ENCODE results near the gene CBS.
A peak's percentile ranks its signal among the peaks of the same experiment; 100 is the strongest.
"Not testable (repeated sequence)": the region's sequence is repeated elsewhere in the genome, so short reads cannot be mapped to it uniquely, and the experiment has no call there.

The CBS gene

DNA sequence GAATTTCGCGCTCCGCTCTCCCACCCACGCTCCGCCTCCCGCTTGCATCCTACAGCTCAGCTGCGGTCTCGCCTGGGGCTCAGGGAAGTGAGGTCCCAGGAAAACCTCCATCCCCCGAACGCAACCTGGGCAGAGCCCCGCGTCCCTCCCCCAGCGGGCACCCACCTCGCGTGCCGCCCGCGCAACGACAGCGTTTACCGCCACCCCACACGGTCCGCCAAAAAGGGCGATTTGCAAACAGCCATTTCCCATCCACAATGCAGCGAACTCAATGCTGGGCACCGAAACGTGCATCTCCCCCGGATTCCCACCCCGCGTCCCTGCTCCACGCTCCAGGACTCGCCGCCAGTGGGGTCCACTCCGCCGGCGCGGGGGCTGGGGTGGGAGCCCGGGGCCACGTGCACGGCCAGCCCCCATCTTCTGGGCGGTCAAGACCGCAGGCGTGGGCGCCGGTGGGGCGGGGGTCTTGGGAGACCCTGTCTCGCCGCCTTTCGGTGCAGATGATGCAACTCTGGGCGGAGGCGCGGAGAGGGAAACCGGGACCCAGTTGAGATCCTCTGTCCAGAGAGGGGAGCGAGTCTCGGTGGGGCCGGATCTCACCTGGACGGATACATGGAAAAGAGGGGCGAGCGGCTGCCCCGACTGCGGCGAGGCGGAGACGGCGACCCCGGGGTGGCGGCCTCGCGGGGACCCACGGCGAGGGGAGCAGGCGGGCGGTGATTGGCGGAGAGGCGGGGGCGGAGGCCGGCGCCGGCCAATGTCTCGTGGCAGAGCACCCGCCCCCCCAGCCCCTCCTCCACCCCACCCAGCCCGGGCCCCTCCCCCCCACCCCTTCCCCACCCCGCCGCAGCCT lies at the start of gene CBS:
TSS of gene CBS (minus strand) at position 666 of the 853 bp plus-strand sequence. CDS start 3,642 bp downstream, outside the sequence.
- not testable (repeated sequence) for H3K27ac Mint-ChIP-seq, ATAC-seq, H3K27me3 Mint-ChIP-seq, H3K4me3 Mint-ChIP-seq, H3K36me3 Mint-ChIP-seq, H3K9me3 Mint-ChIP-seq, H3K4me1 Mint-ChIP-seq

DNA sequence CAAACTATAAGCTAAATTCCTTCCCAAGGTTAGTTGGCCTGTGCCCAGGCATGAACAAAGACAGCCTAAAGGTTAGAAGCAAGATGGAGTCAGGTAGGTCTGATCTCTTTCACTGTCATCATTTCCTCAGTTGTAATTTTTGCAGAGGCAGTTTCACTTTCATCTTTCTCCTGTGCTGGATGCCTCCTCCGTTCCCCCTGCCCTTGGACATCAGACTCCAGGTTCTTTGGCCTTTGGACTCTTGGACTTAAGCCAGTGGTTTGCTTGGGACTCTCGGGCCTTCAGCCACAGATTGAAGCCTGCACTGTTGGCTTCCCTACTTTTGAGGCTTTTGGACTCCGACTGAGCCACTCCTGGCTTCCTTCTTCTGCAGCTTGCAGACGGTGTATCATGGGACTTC lies 40.3 kb upstream of the CBS start:
- not testable (repeated sequence) for H3K4me3 Mint-ChIP-seq, H3K27me3 Mint-ChIP-seq, H3K27ac Mint-ChIP-seq, H3K36me3 Mint-ChIP-seq, H3K9me3 Mint-ChIP-seq, H3K4me1 Mint-ChIP-seq, ATAC-seq

DNA sequence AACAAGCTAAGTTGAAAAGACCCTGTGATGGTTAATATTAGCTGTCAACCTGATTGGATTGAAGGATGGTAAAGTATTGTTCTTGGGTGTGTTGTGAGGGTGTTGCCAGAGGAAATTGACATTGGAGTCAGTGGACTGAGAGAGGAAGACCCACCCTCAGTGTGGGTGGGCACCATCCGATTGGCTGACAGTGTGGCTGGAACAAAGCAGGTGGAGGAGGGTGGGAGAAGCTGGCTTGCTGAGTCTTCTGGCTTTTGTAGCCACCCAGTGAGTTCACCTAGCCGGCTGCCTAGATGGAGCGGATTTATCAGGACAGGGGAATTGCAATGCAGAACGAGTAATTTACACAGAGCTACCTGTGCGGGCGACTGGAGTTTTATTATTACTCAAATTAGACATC lies 38.8 kb upstream of the CBS start:
- not testable (repeated sequence) for ATAC-seq, H3K4me3 Mint-ChIP-seq, H3K4me1 Mint-ChIP-seq, H3K36me3 Mint-ChIP-seq, H3K27me3 Mint-ChIP-seq, H3K27ac Mint-ChIP-seq, H3K9me3 Mint-ChIP-seq

DNA sequence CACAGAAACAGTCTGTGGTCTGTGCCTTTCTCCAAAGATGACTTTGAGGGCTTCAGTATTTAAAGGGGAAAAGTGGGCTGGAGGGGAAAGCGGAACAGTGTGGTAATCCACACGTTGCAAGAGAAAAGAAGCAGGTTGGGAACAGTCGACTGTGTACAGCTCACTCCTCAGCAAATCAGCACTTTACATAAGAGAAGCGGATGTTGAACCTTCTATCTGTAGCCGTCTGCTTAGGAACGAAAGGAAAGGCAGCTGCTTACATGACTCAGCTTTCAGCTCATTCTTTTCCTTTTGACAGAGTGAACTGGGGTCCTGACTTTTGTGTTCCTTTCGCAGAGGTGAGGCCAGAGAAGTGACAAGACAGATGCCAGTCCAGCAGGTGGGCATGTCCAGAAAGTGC lies 33.4 kb upstream of the CBS start:
- not testable (repeated sequence) for H3K36me3 Mint-ChIP-seq

DNA sequence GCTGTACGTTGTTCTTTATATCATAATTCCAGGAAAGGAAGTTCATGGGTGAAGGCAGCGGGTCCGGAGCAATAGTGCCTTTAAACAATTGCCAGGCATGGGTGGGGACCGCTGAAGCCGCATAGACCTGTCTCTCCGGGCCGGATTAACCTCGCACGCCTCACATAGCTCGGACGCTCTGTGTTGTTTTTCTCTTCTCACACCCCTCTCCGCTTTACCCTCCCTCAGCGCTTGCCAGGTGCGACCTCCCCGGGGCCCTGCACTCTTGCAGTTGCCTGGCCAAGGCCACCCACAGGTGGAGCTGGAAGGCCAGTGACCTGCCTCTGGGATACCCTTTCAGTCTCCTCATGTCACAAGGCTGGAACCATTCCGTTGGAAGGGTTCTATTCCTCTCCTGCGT lies 32.5 kb upstream of the CBS start:
- ATAC-seq, H3K27me3 Mint-ChIP-seq, H3K36me3 Mint-ChIP-seq, H3K4me3 Mint-ChIP-seq, H3K27ac Mint-ChIP-seq, H3K4me1 Mint-ChIP-seq, H3K9me3 Mint-ChIP-seq: not testable (repeated sequence)

More for the DNA sequence above, 33.4 kb upstream of the CBS start:
- H3K27me3 Mint-ChIP-seq, H3K9me3 Mint-ChIP-seq, H3K4me3 Mint-ChIP-seq, H3K4me1 Mint-ChIP-seq, H3K27ac Mint-ChIP-seq, ATAC-seq: not testable (repeated sequence)

DNA sequence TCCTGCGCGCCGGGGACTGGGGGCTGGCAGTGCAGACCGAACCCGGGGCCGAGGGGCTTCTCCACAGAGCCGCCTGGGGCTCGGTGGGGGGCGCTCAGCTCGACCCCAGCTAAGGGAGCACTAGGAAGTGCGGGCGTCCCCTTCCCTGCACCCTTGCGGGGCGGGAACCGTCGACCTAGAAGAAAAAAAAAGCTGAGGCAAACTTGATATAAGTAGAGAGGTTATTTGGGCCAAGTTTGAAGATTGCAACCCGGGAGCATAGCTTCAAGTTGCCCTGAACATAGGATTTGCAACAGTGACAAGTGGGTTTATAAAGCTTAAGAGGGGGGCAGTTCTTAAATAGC lies 32.1 kb upstream of the CBS start:
- not testable (repeated sequence) for ATAC-seq, H3K4me1 Mint-ChIP-seq, H3K27ac Mint-ChIP-seq, H3K27me3 Mint-ChIP-seq, H3K36me3 Mint-ChIP-seq, H3K4me3 Mint-ChIP-seq, H3K9me3 Mint-ChIP-seq

DNA sequence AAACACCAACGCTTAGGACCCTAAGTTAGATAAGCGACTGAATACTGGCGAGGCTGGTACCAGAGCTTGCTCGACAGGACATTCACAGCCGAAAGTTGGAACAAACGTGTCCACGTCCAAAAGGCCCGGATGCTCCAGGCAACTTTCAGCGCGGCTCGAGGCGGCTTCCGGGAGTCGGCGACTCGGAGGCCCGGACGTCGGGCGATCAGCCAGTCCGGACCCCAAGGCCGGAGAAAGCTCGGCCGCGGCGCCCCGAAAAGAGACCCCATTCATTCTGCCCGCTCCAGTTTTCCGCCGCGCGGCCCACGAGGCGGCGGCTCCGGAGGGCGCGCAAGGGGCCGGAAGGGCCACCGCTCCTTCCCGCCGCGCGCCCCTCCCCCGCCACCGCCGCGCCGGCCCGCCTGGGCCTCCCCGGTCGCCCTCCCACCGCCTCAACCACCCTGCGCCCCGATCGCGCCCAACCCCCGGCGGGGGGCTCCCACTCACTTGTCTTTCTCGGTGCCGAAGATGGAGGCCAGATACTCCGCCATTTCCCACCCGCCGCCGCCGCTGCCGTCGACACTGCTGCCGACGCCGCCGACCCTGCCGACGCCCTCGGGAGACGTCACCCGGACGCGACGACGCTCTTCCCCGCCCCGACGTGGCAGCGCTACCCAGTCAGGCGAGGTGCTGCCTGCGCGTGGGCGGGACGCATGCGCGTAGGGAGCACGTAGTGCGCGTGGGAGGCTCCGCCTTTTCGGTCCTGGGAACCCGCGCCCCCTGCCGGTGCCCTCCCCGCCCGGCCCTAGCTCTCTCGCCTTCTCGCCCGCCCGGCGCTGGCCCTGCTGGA lies 31.5 kb upstream of the CBS start, which contains the start of gene U2AF1:
TSS of gene U2AF1 (minus strand) at position 606 of the 829 bp plus-strand sequence. CDS start at position 530, 76 bp downstream.
- H3K4me3 Mint-ChIP-seq, result peak within 1 kb of the TSS; percentile 71
- not testable (repeated sequence) for H3K4me1 Mint-ChIP-seq, H3K9me3 Mint-ChIP-seq, H3K27me3 Mint-ChIP-seq, H3K27ac Mint-ChIP-seq, H3K36me3 Mint-ChIP-seq
- ATAC-seq, result peak; percentile 96

DNA sequence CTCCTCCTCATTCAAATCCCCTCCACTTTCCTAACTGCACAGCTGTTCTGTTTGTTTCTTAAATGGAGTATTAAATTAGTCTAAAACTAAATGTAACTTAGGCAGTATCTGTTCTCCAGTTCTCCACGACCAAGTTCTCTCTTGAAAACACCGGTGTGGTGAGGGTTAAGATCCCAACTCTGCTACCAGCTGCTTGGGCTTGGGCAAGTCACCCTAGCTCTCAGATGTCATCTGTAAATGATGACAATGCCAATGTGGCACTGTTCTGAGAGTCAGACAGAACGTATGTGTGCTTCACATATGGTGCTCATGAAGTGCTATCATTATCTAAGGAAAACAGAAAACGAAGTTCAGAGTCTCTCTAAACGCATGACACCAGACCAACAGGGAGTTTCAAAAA lies 29.0 kb upstream of the CBS start:
- H3K27ac Mint-ChIP-seq, H3K9me3 Mint-ChIP-seq, H3K27me3 Mint-ChIP-seq, H3K4me1 Mint-ChIP-seq, ATAC-seq, H3K4me3 Mint-ChIP-seq, H3K36me3 Mint-ChIP-seq: not testable (repeated sequence)

DNA sequence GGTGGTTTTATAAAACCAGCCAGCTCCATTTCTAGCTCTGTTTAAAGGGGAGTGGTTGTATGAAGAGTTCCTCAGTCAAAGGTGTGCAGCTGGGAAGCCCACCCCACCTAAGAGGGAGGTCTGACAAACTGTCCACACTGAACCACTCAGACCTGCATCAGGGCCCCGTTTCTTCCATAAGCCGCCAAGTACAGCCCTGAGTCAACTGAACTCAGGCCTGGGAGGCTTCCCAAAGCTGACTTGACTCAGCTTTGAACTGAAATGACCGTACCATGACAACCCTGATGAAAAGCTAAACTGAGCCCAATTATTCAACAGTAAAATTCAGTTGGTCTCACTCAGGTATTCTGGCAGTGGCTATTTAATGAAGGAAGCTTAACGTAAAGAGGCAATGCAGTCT lies 26.6 kb upstream of the CBS start:
- not testable (repeated sequence) for H3K9me3 Mint-ChIP-seq, H3K27me3 Mint-ChIP-seq, H3K4me3 Mint-ChIP-seq, H3K27ac Mint-ChIP-seq, ATAC-seq, H3K36me3 Mint-ChIP-seq, H3K4me1 Mint-ChIP-seq

DNA sequence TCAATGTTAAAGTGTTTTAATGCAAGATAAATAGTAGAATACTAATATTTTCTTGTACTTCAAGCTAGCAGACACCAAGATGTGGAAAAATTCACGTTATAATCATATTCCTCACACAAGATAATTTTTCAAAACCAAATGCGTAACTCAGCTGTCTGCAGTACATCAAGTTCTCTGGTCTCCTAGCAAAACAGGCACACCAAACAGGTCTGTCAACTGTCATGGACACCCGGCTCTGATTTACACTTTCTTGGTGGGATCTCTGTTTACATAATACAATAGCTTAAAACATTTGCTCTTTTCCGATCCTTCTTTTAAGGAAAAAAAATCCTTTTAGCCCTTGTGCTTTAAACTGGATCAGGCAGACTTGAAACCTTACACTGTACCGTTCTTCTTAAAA lies 26.0 kb upstream of the CBS start:
- H3K36me3 Mint-ChIP-seq, H3K9me3 Mint-ChIP-seq, H3K4me1 Mint-ChIP-seq, H3K4me3 Mint-ChIP-seq, H3K27ac Mint-ChIP-seq, H3K27me3 Mint-ChIP-seq, ATAC-seq: not testable (repeated sequence)

DNA sequence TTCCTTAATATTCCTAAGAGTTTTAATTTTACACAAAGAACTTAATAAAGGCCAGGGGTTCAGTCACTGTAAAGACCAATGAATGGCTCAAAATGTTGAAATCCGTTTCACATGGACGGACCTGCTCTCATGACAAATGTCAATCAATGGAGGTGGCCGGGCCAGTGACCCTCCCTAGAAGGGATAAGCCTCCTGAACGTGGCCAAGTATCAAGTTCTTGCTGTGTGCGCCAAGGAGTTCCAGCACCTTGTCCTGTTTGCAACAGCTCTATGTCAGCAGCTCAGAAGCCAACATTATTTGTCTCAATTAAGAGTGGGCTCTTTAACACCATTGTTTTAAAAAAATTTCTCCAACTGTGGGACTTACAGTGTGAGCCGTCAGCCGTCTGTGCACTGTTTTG lies 25.4 kb upstream of the CBS start:
- not testable (repeated sequence) for H3K27me3 Mint-ChIP-seq, H3K4me3 Mint-ChIP-seq, H3K4me1 Mint-ChIP-seq, H3K36me3 Mint-ChIP-seq, ATAC-seq, H3K9me3 Mint-ChIP-seq, H3K27ac Mint-ChIP-seq

DNA sequence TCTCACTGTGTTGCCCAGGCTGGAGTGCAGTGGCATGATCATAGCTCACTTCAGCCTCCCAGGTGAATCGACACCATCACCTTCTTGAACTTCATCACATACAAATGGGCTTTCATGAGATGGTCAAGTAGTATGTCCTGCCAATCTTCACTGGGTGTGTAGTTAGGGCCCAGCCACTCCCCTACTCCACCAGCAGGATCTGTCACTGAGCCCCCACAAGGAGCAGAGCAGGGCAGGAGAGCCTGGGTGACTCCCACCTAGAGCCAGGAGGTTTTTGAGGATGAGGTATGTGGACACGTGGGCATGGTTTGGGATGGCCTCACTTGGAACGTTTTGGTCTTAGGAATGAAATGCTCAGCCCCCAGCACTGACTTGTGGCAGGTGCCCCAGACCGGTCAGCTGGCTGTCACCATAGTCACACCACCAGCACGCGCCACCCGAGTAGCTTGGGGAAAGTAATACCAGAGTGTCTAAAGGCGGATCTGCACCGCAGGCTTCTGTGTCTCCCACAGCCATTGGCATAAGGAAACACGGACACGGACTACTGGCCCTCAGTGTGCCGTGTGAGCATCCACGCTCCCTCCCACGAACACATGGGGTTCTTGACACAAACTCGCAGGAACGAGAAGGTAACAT lies 16.5 kb upstream of the CBS start:
- not testable (repeated sequence) for H3K27ac Mint-ChIP-seq, H3K36me3 Mint-ChIP-seq, ATAC-seq, H3K4me3 Mint-ChIP-seq, H3K9me3 Mint-ChIP-seq, H3K27me3 Mint-ChIP-seq, H3K4me1 Mint-ChIP-seq

DNA sequence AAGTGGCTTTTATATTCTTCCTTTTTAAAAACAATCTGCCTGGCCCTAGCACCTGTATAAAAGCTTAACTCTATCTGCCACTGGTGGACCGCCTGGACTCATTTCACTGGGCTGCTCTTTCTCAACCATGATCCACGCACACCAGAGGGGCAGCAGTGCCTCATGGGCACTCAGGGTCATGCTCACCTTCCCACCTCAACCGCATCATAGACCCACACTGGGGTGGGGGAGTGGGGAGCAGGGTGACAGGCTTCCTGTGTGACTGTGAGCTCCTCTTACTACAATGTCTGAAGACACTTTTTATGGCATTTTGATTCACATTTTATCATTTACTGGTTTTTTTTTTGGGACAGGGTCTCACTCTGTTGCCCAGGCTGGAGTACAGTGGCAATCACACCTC lies 15.3 kb upstream of the CBS start:
- H3K36me3 Mint-ChIP-seq, ATAC-seq: not testable (repeated sequence)

DNA sequence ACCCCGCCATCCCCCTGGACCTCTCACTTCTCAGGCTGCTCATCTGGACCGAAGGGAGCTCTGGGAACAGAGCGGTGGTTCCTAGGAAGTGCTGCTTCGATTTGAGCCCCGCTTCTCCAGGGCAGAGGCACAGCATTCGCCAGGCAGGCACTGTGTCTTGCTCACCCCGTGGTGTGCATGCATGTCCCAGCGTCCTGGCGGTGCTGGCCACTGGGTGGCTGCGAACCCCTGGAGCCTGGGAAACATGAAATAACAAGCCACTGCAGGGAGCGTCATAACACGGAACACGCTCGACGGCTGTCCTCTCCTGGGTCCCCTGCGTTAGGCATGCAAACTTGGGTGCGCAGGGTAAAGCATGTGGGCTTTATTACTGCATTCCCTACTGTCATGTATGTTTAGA lies 13.8 kb upstream of the CBS start:
- H3K27me3 Mint-ChIP-seq, H3K4me3 Mint-ChIP-seq, H3K4me1 Mint-ChIP-seq, H3K27ac Mint-ChIP-seq, H3K36me3 Mint-ChIP-seq, ATAC-seq, H3K9me3 Mint-ChIP-seq: not testable (repeated sequence)

More for the DNA sequence above, 15.3 kb upstream of the CBS start:
- H3K27me3 Mint-ChIP-seq, H3K27ac Mint-ChIP-seq, H3K4me1 Mint-ChIP-seq, H3K4me3 Mint-ChIP-seq, H3K9me3 Mint-ChIP-seq: not testable (repeated sequence)

DNA sequence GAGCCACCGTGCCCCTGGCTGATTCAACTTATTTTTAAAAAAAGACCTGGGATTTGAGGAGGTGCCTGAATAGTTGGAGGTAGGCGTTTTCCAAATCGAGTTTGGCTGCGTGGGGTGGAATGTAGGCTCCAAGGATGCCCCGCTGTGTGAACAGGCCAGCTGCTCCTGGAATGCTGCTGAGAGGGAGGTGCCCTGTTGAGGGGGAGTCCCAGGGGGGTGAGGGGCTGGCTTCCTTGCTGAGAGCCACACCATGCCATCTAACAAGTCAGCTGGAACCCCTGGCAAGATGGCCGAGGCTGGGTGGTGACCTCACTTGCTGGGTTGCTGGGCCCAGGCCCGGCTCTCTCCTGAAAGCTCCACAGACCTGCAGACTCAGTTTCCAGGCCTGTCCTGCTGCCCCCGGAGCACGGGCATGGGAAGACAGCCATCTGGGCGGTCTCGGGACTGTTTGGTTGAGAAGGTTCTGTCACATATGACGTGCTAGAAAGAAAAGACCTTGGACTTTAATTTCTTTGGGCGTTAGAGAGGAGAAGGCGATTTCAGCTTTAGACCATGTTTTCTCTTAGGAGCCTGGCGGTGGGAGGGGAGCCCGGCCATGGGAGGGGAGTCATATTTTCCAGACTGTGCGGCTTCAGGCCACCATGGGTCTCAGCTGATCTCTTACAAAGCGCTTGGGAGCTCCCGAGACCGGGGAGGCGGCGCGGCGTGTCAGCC lies 7.1 kb upstream of the CBS start:
- not testable (repeated sequence) for ATAC-seq, H3K4me3 Mint-ChIP-seq, H3K27ac Mint-ChIP-seq, H3K27me3 Mint-ChIP-seq, H3K4me1 Mint-ChIP-seq, H3K9me3 Mint-ChIP-seq, H3K36me3 Mint-ChIP-seq
